NCI-H1417 (cell line): ENCODE data around the gene PGAP6.
A peak's percentile ranks its signal among the peaks of the same experiment; 100 is the strongest.
"Not testable (repeated sequence)": the region's sequence is repeated elsewhere in the genome, so short reads cannot be mapped to it uniquely, and the experiment has no call there.

Experiments used
- DNase-seq, 3 experiments: peaks; one replicate each; lab custom pipeline; 2025; lab: John Stamatoyannopoulos, UW

The PGAP6 gene

DNA sequence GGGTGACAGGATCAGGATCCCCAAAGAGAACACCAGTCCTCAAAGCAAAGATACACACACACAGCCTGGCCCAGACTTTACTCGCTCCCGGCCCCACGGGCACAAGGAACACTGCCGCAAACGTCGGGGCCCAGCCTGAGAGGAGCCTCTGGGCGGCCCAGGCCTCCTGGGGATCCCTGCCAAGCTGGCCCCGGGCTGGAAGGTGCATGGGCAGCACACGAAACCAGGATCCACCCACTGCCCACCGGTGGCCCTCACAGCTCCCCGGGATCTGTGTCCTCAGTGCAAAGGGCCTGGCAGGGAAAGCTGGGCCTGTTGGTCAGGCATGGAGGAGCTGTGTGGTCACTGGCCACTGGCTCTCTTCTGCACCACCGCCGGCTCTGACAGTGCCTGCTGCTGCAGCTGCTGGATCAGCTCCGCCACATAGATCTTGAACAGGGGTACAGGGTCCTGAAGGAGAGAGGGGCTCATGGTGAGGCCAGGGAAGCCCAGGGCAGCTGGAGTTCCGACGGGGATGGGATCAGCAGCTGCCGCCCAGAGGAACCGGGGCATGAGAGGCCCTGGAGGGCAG, 14.4 kb downstream of the PGAP6 start:
- no peak for DNase-seq

DNA sequence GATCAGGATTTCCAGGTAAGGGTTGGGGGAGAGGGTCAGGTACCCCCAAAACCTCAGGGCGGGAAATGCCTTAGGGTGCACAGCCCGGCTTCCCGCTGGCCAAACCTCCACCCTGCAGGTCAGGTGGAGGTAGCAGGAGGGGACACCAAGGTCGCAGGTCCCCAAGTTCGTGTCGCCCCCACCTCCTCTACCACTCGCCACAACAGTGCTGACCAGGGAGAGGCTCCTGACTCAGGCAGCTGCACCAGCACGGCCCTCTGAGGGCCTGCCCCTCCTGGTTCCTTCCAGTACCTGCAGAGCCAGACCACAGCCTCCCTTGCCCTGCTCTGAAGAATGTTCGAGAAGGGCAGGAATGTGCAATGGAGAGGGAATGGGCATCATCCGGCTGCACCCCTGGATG, 15.3 kb downstream of the PGAP6 start:
- no peak for DNase-seq

DNA sequence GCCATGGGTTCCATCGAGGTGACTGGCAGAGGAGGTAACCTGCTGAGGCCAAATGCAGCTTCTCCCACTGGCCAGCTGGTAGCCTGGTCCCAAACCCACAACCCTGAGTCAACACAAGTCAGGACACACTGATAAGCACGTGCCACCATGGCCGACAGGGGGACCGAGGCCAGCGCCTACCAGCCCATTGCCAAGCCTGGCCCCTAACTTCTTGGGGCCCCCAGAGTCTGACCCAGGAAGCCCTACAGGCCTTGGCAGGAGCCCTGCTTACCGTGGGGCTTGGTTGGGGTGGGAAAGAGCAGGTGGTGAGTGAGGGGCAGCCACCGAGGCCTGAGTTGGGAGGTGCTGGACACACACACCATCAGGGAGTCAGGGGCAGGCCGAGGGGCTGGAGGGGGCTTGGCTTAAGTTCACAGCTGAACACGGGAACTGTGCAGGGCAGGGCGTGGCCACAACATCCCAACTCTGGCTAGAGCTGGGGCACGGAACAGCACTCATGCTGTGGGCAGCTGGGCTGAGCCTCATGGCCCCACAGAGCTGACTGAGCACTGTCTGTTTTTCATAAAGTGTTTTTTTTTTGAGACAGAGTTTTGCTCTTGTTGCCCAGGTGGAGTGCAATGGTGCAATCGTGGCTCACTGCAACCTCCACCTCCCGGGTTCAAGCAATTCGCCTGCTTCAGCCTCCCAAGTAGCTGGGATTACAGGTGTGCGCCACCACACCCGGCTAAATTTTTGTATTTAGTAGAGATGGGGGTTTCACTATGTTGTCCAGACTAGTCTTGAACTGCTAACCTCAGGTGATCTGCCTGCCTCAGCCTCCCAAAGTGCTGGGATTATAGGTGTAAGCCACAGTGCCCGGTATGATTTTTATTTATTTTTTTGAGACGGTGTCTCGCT, 16.9 kb downstream of the PGAP6 start:
- no peak for DNase-seq

DNA sequence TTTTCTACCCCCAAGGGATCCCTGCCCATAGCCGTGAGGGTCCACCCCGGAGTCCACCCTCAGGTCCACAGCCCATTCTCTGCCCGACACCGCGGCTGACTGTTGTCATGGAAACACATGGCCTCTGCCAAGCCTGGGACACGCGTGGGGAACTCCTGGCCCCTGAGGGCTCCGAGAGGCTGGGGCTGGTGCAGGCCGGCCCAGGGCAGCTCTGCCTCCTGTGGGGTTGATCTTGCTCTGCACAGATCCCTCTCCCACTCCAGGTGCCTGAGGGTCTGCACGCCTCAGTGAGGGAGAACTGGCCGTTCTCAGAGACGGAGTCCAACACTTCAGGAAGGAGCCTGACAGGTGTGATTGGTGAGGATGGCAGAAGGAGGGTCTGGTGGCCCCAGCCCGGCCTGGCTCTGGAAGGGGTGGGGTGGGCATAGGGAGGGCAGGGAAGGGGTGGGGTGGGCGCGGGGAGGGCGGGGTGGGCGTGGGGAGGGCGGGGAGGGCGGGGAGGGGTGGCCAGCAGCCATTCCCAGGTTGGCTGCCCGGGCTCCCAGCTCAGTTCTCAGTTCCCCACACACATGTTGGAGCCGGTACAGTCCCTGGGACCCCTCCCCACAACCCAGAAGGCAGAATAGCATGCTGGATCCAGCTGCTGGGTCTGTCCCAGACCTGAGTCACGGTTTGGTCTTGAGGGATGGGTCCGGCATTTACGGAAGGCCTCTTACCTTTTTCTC, 17.9 kb downstream of the PGAP6 start:
- DNase-seq: peak in 1 of 3 experiments; percentile 25

DNA sequence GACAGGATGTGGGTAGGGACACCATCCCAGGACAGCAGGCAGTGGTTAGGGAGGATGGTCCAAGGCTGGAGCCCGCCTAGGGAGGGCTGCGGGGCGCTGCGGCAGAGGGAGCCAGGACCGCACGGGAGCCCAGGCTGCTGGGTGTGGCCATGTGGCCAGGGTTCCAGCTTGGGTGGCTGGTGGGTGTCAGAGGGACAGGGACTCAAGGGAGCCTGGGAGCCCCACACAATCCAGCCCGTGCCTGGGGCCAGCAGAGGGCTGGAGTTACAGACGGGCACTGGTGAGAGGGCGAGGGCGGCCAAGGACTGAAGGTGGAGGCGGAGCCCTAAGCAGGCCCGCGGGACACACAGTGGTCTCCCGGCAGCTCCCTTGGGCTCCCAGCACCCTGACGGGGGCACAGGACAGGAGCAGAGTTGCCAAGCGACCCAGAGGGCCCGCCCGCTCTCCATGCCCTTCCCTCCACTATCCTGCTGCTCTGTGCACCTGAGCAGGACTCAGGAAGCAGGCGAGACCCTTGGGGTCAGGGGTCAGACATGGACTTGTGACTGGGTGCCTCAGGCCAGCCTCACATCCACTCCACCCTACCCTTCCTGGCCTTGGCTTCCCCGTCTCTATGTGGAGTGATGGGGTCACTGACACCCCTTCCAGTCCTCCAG, 18.5 kb downstream of the PGAP6 start:
- peak in 1 of 3 experiments; percentile 25 for DNase-seq

DNA sequence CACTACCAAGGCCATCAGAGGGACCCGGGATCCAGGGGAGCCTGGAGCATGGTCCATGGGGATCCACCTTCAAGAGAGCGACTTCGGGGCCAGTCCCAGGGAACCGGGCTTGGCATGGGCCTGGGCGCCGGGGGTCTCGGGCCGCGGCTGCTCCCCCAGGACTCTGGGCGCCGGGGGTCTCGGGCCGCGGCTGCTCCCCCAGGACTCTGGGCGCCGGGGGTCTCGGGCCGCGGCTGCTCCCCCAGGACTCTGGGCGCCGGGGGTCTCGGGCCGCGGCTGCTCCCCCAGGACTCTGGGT, 19.1 kb downstream of the PGAP6 start:
- DNase-seq: not testable (repeated sequence)

DNA sequence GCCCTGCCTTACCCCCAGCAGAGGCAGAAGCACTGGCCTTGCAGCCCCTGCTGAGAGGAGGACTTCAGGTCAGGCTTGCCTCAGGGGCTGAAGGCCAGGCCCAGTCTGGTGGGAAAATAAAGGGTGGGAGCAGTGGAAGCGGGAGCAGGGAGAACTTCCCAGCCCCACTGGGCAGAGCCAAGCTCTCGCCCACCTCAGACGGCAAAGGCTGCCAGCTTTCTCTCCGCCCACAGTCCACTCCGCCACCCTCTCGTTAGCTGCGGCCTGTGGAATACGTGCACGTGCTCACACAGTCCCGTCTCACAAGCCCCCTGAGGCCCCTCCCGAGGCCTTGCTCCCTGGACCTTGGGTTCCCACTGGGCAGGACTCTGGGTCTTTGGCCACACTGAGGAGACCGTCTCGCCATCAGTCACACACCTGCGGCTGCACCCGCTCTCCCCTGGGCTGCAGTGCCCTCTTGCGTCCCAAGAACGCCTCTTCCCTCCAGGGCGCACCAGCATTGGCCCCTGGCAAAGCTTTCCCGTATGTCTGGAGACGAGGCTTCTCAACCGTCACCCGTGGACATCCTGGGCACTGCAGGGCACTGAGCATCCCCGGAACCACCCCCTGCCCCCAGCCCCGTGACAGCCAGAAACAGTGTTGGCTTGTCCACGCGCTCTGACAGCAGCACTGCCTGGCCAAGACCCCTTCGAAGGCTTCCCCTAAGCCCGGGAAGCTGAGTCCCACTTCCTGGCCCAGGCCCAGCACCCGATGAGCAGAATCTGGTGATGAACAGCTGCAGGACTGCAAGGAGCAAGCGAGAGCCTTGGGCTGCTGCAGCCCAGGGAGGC, 19.7 kb downstream of the PGAP6 start:
- DNase-seq: peak; percentile 74 to 92 (median 90)

DNA sequence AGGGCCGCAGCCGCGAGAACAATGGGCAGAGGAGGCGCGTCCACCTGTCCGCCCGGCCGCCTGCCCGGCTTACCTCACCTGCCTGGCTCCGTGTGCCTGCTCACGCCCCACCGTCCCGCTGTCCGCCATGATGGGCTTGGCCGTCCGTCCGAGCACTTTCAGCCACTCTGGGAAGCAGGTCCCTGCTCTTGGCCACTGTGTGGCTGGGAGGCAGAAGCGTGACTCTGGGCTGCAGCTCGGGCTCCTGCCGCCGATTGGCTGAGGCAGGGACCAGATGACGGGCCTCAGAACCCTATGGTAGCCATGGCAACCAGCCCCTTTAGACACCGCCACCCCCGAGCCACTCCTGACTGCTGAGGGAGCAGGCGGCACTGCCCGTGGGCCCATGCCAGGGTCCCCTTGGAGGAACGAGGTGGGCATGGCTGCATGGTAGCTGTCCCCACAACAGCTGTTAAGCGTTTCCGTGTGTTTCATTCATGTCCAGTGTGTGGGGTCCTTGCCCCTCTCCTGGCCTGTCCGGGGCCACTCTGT, 20.4 kb downstream of the PGAP6 start:
- peak in 2 of 3 experiments; percentile 12 to 38 for DNase-seq

DNA sequence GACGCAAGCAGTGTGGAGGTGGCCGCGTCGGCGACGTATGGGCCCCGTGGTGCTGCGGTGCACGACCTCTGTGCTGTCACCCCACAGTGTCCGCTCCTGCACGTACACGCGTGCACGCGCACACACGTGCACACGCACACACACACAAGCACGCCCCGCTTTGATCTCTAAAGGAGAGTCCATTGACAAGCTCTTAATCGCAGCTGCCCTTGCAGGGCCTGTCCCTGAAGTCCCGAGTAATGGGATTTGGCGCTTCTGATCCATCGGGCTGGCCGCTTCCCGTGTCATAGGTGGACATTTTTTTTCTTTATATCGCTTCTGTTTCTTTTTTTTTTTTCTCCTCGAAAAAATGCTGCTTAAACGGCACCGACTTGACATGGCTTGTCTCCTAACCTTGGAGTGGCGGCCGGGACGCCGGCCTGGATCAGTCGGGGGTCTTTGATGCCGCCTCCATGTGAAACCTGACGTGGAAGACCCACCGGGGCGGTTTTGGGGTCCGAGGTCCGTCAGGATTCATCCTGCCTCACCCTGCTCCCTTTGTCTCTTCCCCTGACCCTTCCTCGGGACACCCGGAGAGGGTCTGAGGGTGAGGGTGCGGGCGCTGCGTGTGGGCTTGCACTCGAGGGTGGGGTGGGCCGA, 21.0 kb downstream of the PGAP6 start:
- DNase-seq: no peak

DNA sequence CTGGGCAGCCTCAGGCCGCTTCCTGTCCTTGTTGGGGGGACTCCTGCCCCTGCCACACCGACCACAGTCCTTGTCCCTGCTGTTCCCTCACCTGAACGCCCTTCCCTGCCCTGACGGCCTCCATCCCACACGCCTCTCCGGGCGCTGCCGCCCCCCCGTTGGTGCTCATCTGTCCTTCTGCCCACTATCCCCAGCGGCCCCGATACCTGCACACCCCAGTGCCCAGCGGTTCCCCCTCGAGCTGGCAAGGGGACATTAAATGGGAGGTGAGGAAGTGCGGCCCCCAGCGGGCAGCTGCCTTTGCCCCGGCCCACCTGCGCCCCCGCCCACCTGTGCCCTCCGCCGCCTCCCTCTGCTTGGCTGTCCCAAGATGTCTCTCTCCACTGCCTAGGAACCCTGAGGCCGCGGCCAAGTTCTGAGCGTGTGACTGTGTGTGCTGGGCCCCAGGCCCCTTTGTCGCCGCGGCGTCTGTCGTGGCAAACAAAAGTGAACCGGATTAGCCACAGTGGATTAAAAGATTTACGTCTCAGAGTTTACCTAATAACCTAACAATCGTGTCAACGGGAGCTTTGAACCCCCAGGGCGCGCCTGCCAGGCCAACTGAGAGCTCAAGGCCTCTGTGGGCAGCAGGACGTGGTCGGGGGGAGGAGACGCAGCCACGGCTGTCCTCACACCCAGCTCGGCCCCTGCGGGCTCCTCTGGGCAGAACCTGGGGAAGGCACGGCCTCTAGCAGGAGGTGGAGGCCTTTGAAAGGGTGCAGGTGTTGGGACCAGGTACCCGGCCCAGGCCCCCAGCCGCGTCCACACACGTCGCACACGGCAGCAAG, 21.7 kb downstream of the PGAP6 start:
- no peak for DNase-seq

DNA sequence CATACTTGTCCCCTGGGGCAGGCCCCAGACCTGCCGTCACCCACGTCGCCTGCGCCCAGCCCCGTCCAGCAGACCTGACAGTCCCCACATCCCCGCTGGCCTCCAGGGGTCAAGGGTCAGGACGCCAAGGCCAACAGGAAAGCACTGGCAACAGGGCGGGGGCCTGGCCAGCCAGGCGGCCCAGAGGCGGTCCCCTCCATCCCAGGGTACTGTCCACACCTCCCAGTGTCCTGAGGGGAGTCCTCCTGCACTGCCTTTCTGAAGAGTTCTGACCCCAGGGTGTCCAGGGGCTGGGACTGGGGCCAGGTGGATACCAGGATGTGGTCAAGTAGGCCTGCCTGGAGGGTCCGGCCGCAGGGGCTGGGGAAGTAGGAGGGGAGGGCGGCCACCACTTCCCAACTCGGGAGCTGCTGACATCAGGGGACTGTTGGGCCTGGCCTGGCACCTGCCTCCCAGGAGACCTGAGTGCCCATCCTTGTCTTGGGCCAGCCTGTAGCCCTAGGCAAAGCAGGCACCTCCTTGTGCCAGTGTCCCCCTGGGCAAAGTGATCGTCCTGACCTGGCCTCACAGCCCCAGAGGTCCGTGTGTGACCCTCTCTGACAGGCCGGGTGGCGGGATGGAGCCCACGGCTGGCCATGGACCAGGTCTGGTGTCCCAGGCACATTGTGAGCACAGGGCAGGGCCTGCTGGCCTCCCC, 22.6 kb downstream of the PGAP6 start:
- no peak for DNase-seq

DNA sequence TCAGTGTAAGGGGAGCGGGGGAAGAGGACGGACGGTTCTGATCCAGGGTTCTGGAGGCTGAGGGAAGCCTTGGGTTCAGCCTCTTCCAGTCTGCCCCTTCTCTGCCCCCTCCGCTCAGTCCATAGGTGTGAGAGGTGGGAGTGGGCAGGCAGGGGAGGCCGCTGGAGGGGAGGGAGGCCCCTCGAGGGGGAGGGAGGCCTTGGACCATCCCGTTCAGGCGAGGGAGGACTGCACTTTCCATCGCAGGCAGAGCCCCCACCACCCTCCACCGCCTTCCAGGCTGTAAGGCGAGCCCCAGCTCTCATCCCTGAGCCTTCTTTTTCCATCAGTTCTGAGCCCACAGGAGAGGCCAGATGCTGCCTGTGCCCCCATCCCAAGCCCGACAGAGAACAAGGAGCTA, 25.0 kb downstream of the PGAP6 start:
- DNase-seq: no peak

DNA sequence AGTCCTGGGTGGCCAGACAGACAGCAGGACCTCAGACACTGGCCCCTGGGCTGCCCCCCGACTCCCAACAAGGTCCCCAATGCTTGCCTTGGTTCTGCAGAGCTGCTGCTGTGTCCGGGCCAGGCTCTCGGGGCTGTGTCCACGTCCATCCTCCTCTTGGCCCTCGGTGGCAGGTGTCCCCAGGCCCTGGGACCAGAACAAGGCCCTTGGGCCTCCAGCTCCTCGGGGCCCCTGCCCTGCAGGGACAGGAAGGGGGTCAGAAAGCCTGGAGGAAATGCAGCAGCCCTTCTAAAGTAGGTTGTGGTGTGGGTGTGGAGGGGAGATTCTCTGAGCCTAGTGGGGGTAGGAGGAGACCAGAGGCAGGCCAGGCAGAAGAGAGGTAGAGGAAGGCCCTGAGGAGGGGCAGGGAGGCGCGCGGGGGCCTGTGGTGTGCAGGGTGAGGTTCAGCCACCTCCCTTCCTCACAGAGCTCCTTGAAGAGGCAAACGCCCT, 26.8 kb downstream of the PGAP6 start:
- DNase-seq: no peak

DNA sequence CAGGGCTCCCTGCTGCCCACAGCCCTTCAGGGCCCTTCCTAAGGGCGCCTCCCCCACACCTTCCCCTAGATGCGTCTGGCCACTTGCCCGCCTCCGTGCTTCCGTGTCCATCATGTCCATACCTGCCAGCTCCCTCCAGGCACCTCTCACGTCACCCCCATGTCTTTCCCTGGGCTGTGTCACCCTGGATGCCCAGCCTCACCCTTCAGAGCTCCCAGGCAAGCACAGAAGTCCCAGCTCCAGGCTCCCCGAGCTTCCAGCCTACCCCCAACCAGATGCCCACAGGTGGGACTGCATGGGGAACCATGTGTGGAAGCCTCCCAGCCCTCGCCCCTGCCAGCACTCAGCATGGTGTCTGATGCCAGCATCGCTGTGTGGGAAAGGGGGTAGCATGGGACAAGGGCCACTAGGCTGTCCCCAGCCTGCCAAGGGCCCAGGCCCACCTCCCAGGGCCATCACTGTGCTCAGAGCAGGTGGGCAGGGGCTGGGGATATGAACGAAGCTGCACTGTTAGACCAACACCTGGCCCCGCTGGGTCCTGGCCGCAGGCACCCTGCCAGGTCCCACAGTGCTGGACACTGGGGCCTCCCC, 27.4 kb downstream of the PGAP6 start:
- DNase-seq: no peak

DNA sequence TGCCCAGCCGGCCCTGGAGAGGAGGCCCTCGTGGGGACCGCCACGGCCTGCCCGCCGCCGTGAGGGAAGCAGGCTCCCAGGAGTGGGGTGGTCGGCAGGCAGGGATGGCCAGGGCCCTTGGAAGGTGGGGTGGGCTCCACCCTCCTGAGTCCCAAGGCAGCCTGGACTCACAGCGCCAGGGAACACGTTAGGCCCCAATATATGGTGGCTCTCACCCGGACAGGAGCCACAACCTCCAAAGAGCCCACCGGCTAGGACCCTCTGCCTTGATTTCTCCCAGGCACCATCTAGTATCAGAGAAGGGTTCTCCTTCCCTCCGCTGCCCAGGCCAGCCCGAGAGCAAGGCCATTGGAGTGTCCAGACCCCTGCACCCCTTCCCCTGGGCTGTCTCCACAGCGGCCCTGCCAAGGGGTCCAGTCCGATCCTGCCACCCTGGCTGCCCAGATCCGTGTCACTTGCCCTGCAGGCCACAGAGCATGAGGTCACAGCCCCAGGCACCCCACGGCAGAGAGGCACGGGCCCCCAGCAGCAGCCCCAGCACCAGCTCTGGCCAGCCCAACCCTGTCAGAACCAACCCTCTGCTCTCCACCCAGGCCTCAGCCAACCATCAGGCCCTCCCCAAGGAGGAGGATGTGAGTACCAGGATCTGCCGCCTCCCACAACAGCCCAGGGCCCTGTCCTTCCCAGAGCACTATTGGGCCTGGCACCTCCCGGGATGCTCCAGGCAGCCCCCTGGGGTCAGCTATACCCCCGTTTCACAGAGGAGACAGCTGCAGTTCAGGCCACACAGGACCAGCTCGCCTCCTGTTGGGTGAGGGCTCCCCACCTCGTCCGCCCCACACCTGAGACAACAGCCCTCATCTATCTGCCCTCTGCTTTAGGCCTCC, 28.1 kb downstream of the PGAP6 start:
- DNase-seq: no peak

DNA sequence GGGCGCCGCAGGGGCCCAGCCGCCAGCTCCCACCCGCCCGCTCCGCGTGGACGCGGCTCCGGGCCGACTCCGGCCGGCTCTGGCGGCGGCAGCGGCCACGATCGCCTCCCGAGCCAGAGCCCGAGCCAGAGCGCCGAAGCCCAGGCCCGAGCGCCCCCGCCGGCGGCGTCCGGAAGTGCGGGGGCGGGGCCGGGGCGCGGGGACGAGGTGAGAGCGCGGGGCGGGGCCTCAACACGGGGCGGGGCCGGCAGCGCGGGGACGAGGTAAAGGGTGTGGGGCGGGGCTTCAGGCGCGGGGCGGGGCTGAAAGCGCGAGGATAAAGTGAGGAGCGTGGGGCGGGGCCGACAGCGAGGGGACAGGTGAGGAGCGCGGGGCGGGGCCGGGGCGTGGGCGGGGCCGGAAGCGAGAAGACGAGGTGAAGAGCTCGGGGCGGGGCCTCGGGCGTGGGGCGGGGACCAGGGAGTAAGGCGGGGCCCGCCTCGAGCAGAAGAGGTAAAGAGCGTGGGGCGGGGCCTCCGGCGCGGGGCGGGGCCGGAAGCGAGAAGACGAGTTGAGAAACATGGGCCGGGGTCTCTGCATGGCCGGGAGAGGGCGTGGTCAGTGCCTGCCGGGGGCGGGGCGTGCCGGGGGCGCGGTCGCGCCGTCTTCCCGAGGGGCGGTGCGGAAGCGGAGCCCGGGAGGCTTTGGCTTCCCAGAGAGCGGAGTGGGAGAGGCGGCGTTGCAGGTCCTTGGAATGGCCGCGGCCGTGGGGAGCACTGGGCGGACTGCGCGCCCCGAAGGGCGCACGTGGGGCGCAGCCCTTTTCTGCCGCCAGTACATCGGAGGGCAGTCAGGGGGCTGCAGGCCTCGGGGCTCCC, 29.0 kb downstream of the PGAP6 start, which contains the start of gene AXIN1:
TSS of gene AXIN1 (minus strand) at position 177 of the 857 bp plus-strand sequence. CDS start 5,698 bp downstream, outside the sequence.
- peak; percentile 97 to 100 (median 99) for DNase-seq
